PC-9 (cell line): Measurements from ENCODE around the gene PCP4.

ENCODE experiments used
- EZH2 ChIP-seq: fragments of 200-600 bp; sonication (generic); IDR thresholded peaks from 2 replicates; pipeline ENCODE4 v1.8.0; 2017; ENCODE audit warnings: antibody characterized with exemption, low read depth
- TF ChIP-seq, protein P1 (sequence below): fragments of 200-600 bp; sonication (generic); conservative IDR thresholded peaks from 2 replicates; pipeline ENCODE4 v1.6.1; 2017; ENCODE audit warnings: mixed run types, antibody characterized with exemption, mild to moderate bottlenecking, moderate library complexity

DNA sequence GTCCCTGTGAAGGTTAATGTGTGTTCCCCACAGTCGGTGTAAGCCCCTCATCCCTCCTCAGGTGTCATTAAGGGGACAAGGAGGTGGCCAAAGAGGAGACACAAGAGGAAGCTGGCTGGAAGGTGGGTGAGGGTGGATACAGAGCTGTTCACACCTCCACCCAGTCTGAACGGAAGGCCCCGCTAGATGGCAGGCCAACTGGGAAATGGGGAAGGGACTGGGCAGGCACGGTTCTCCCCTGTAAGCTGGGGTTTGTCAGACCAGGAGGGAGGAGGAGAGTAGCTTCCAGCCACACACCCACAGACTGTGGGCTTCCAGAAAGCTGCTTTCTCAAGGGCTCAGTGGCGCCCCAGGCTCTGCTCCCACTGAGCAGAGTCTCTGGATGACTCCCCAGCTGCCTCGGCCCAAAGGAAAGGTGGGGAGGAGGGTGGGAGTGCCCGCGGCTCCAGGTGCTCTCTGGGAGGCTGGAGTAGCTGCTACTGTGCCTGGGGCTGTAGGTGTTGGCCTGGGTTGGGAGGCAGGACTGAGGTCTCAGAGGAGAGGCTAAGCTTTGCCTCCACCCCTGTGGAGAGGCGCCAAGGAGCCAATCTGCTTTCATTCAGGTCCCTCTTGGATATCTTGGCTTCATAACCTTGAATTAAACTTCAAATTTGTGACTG, 41.2 kb downstream of the PCP4 start:
- TF ChIP-seq, protein P1, sequence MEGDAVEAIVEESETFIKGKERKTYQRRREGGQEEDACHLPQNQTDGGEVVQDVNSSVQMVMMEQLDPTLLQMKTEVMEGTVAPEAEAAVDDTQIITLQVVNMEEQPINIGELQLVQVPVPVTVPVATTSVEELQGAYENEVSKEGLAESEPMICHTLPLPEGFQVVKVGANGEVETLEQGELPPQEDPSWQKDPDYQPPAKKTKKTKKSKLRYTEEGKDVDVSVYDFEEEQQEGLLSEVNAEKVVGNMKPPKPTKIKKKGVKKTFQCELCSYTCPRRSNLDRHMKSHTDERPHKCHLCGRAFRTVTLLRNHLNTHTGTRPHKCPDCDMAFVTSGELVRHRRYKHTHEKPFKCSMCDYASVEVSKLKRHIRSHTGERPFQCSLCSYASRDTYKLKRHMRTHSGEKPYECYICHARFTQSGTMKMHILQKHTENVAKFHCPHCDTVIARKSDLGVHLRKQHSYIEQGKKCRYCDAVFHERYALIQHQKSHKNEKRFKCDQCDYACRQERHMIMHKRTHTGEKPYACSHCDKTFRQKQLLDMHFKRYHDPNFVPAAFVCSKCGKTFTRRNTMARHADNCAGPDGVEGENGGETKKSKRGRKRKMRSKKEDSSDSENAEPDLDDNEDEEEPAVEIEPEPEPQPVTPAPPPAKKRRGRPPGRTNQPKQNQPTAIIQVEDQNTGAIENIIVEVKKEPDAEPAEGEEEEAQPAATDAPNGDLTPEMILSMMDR = no peak
- no peak for TF ChIP-seq EZH2
